Measurements from ENCODE around the gene PBX4. TPM values are rescaled to one million over a fixed set of nuclear protein-coding genes. Genes with fewer than 3 reads are reported as not detected.

The PBX4 gene
- total and polyA plus RNA-seq, 10 of the 15 experiments (the other 5 are each of a cell fraction or from before 2014, with no cell fraction given), result 0.18 to 17.3 (median 4.2) TPM

GRCh38 chr19:19531951-19532805 lies 86.3 kb downstream of the PBX4 start (continued):
- no peak for TF ChIP-seq USF1 (IDR thresholded peaks at IDR 0.05; ENCODE audit: borderline replicate concordance, extremely low read length, insufficient read depth, low read depth, low read length)
- TF ChIP-seq, protein P1, sequence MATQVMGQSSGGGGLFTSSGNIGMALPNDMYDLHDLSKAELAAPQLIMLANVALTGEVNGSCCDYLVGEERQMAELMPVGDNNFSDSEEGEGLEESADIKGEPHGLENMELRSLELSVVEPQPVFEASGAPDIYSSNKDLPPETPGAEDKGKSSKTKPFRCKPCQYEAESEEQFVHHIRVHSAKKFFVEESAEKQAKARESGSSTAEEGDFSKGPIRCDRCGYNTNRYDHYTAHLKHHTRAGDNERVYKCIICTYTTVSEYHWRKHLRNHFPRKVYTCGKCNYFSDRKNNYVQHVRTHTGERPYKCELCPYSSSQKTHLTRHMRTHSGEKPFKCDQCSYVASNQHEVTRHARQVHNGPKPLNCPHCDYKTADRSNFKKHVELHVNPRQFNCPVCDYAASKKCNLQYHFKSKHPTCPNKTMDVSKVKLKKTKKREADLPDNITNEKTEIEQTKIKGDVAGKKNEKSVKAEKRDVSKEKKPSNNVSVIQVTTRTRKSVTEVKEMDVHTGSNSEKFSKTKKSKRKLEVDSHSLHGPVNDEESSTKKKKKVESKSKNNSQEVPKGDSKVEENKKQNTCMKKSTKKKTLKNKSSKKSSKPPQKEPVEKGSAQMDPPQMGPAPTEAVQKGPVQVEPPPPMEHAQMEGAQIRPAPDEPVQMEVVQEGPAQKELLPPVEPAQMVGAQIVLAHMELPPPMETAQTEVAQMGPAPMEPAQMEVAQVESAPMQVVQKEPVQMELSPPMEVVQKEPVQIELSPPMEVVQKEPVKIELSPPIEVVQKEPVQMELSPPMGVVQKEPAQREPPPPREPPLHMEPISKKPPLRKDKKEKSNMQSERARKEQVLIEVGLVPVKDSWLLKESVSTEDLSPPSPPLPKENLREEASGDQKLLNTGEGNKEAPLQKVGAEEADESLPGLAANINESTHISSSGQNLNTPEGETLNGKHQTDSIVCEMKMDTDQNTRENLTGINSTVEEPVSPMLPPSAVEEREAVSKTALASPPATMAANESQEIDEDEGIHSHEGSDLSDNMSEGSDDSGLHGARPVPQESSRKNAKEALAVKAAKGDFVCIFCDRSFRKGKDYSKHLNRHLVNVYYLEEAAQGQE (IDR thresholded peaks at IDR 0.05; ENCODE audit: low read depth, low read length), result no peak
- peak; percentile 96 for TF ChIP-seq RAD21 (IDR thresholded peaks at IDR 0.05; ENCODE audit: insufficient read depth, low read depth, low read length)
- no peak for TF ChIP-seq FOS (IDR thresholded peaks at IDR 0.05; ENCODE audit: borderline replicate concordance, extremely low read depth, insufficient read length)
- TF ChIP-seq FOXK2 (IDR thresholded peaks at IDR 0.05), result no peak
- TF ChIP-seq E4F1 (IDR thresholded peaks at IDR 0.05; ENCODE audit: borderline replicate concordance, partially characterized antibody), result no peak
- TF ChIP-seq SIN3A (IDR thresholded peaks at IDR 0.05; ENCODE audit: low read depth, low read length), result no peak
- TF ChIP-seq POLR2AphosphoS5 (IDR thresholded peaks at IDR 0.05; ENCODE audit: low read length), result no peak
- TF ChIP-seq TBL1XR1 (IDR thresholded peaks at IDR 0.05; ENCODE audit: low read depth, low read length), result no peak
- TF ChIP-seq NR2F1 (conservative IDR thresholded peaks at IDR 0.05), result peak; percentile 56
- no peak for TF ChIP-seq NR2C2 (IDR thresholded peaks at IDR 0.05; ENCODE audit: borderline replicate concordance, control insufficient read depth, insufficient read length, low read depth)
- TF ChIP-seq TCF3 (IDR thresholded peaks at IDR 0.05; ENCODE audit: borderline replicate concordance, insufficient read depth, low read depth, low read length), result no peak
- no peak for TF ChIP-seq SPI1 (IDR thresholded peaks at IDR 0.05; ENCODE audit: borderline replicate concordance, insufficient read depth, low read depth, low read length)
- TF ChIP-seq RAD51 (IDR thresholded peaks at IDR 0.05), result no peak
- no peak for TF ChIP-seq SUZ12 (IDR thresholded peaks at IDR 0.05; ENCODE audit: unreplicated experiment)
- TF ChIP-seq ZNF24 (IDR thresholded peaks at IDR 0.05), result no peak
- TF ChIP-seq STAT3 (IDR thresholded peaks at IDR 0.05; ENCODE audit: low read depth, low read length), result no peak
- TF ChIP-seq CREB1 (IDR thresholded peaks at IDR 0.05; ENCODE audit: low read depth), result peak; percentile 8; the same call in 1 of the 2 replicates
